ENCODE results near the gene EXD3. TPM values are rescaled to one million over a fixed set of nuclear protein-coding genes. Genes with fewer than 3 reads are reported as not detected.
A peak's percentile ranks its signal among the peaks of the same experiment; 100 is the strongest.

Gene EXD3
- total RNA-seq, 2 experiments from 2014 or later: 17.9 to 18.1 TPM

DNA sequence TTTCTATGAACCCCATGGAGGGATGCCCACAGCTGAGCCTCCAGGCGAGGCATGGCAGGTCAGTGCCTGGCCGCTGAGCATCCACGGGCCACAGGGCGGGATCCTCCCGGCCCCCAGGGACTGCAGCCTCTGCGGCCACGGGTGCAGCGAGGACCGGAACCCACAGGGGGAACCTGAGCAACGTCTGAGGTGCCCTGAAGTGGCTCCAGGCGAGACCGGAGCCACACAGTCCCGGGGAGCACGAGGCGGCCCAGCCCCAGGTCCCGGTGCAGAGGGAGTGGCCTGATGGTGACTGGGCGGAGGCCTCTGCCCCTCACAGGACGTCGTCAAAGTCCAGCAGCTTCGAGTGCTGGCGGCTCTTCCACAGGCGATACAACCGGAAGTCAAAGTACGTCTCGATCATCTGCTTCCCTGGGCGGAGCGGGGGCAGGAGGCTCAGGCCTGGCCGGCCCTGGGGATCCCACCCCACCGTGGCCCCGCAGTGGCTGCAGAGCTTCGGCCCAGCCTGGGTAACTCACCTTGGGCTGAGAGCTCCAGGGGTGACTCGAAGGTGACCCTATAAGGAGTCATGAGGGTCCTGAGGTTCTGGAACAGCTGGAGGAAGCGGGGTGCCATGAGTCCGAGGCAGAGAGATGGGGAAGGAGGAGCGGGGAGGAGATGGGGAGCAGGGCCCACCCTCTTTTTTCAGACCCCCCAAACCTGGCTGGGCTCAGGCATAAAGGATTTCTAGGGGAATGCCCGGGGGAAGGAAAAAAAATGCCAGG lies 26.3 kb upstream of the EXD3 start:
- Mint-ChIP-seq H3K27me3 (peaks cover 3% of the 10 kb centered on the region), H3K4me3 (no peak overlapping the region), H3K9me3 (no peaks in the 10 kb centered on the region), H3K27ac (no peak overlapping the region), H3K36me3 (ENCODE audit: low read depth) (peaks cover 3% of the 10 kb centered on the region), H3K4me1 (peaks cover 22% of the 10 kb centered on the region)
- CTCF ChIA-PET: interaction anchor here (1.7 kb wide), 1 partner anchor 26 kb away, joined by 6 read pairs; the partner anchor contains the start of genes EXD3 and NOXA1
- DNase-seq: no peak
- POLR2A ChIA-PET: no interaction called here

DNA sequence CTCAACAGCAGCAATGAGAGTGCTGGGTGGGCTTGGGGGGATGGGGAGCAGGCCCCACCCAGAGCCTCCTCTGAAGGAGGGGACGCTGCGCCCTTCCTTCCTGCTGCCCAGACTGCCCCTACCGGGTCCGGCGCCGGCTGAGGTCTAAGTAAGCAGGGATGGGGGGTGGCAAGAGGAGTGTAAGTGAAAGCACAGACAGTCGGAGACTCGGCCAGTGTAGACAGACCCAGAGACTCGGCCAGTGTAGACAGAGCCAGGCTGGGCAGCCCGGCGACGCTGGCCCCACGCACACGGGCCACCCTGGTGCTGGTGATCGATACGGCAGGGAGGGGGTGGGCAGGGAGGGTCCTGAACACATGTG lies 25.6 kb upstream of the EXD3 start:
- DNase-seq: no peak
- Mint-ChIP-seq H3K36me3 (ENCODE audit: low read depth) (peaks cover under 1% of the 10 kb centered on the region), H3K27ac (no peak overlapping the region), H3K4me3 (no peak overlapping the region), H3K4me1 (peaks cover 19% of the 10 kb centered on the region), H3K27me3 (peaks cover 6% of the 10 kb centered on the region), H3K9me3 (no peaks in the 10 kb centered on the region)
- ChIA-PET POLR2A (interaction anchor here (1.1 kb wide), 1 partner anchor 11 kb away, joined by 3 read pairs; the partner anchor contains the start of gene NSMF), CTCF (interaction anchor here (1.7 kb wide), 1 partner anchor 26 kb away, joined by 6 read pairs; the partner anchor contains the start of genes EXD3 and NOXA1)

- no peak for DNase-seq
- H3K27ac Mint-ChIP-seq: no peak overlapping the region
- no peak overlapping the region for H3K4me3 Mint-ChIP-seq
- H3K27me3 Mint-ChIP-seq: peaks cover 8% of the 10 kb centered on the region
- no peaks in the 10 kb centered on the region for H3K9me3 Mint-ChIP-seq
- peaks cover 18% of the 10 kb centered on the region for H3K4me1 Mint-ChIP-seq
- POLR2A ChIA-PET: interaction anchor here (1.0 to 1.1 kb wide), 2 partner anchors 11 to 130 kb away, joined by 3 read pairs; partner anchors contain the start of gene NSMF
- CTCF ChIA-PET: interaction anchor here (1.7 kb wide), 1 partner anchor 25 kb away, joined by 6 read pairs; the partner anchor contains the start of genes EXD3 and NOXA1
- no peaks in the 10 kb centered on the region for H3K36me3 Mint-ChIP-seq (ENCODE audit: low read depth)
Measured at GRCh38 chr9:137447722-137448601, 25.0 kb upstream of the EXD3 start.

- POLR2A ChIA-PET: interaction anchor here (0.8 kb wide), 1 partner anchor 12 kb away, joined by 4 read pairs; the partner anchor contains the start of gene NSMF
- peaks cover 13% of the 10 kb centered on the region for H3K27me3 Mint-ChIP-seq
- CTCF ChIA-PET: interaction anchor here (1.1 kb wide), 1 partner anchor 24 kb away, joined by 5 read pairs; the partner anchor contains the start of genes EXD3 and NOXA1
- DNase-seq: no peak
- peaks cover 13% of the 10 kb centered on the region for H3K4me1 Mint-ChIP-seq
- H3K36me3 Mint-ChIP-seq (ENCODE audit: low read depth): no peaks in the 10 kb centered on the region
- no peaks in the 10 kb centered on the region for H3K9me3 Mint-ChIP-seq
- no peak overlapping the region for H3K27ac Mint-ChIP-seq
- no peak overlapping the region for H3K4me3 Mint-ChIP-seq
Measured at GRCh38 chr9:137446851-137447471, 24.0 kb upstream of the EXD3 start.

DNA sequence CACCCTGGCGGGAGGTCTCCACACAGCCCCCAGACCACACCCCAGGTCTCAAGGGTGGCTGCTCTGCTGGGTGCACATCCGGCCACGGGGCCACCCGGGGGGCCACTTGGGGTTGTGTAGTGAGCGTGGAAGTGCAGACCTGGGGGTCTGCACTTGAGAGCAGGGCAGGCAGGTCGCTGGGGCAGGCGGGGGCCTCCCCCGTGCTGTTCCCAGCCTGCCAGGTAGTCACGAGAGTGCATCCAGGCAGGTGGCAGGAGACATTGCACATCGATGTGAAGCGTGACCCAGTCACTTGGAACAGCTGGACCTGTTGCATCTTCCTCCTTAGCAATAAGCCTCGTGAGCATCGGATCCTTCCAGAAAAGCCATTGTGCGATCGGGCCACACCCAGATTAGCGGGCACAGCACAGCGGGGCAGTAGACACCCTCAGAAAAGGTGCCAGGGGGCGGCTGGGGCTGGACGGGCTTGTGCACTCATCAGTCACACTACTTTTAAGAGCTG lies 23.0 kb upstream of the EXD3 start:
- POLR2A ChIA-PET: interaction anchor here (0.8 to 2.9 kb wide), 3 partner anchors 10 to 23 kb away, joined by 4 to 15 read pairs (median 4); partner anchors contain the start of genes EXD3, NOXA1 and NSMF
- Mint-ChIP-seq H3K27ac (no peak overlapping the region), H3K27me3 (peaks cover 15% of the 10 kb centered on the region), H3K36me3 (ENCODE audit: low read depth) (no peaks in the 10 kb centered on the region), H3K9me3 (no peaks in the 10 kb centered on the region), H3K4me3 (no peak overlapping the region), H3K4me1 (peaks cover 15% of the 10 kb centered on the region)
- no peak for DNase-seq
- CTCF ChIA-PET: interaction anchor here (0.5 to 1.5 kb wide), 4 partner anchors 9 to 147 kb away, joined by 3 to 6 read pairs (median 4); partner anchors contain the start of genes EXD3 and NOXA1

GRCh38 chr9:137445275-137445807 lies 22.4 kb upstream of the EXD3 start:
- DNase-seq: peak; percentile 88
- Mint-ChIP-seq H3K27me3 (peaks cover 15% of the 10 kb centered on the region), H3K9me3 (no peaks in the 10 kb centered on the region), H3K4me3 (no peak overlapping the region), H3K36me3 (ENCODE audit: low read depth) (no peaks in the 10 kb centered on the region), H3K4me1 (peaks cover 15% of the 10 kb centered on the region), H3K27ac (no peak overlapping the region)
- CTCF ChIA-PET: interaction anchor here (1.3 to 1.5 kb wide), 2 partner anchors 9 to 22 kb away, joined by 3 to 6 read pairs; partner anchors contain the start of genes EXD3 and NOXA1
- POLR2A ChIA-PET: interaction anchor here (1.7 to 2.9 kb wide), 2 partner anchors 11 to 22 kb away, joined by 4 to 15 read pairs; partner anchors contain the start of genes EXD3 and NOXA1

DNA sequence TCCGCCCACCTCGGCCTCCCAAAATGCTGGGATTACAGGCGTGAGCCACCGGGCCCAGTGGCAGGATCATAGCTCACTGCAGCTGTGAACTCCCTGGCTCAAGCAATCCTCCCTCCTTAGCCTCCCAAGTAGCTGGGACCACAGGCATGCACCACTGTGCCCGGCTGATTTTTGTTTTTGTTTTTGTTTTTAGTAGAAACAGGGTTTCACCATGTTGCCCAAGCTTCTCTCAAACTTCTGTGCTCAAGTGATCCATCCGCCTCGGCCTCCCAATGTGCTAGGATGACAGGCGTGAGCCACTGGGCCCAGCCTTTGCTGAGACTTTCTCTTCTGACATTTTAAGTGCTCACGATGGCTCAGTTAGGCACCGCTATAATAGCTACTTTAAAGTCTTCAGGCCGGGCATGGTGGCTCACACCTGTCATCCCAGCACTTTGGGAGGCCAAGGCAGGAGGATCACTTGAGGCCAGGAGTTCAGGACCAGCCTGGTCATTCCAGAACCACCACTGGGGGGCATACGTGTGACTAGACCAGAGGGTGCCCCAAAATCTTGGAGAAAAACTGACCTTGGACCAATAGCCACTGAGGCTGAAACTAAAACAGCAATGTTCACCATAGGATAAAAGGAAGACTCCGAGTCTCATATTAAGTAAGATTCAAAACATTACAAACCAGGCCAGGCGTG lies 21.3 kb upstream of the EXD3 start:
- ChIA-PET CTCF (interaction anchor here (1.0 to 2.6 kb wide), 6 partner anchors 8 to 157 kb away, joined by 3 to 19 read pairs (median 3); partner anchors contain the start of genes EXD3 and NOXA1), POLR2A (interaction anchor here (0.6 to 2.9 kb wide), 3 partner anchors 12 to 163 kb away, joined by 3 to 15 read pairs (median 4); partner anchors contain the start of genes EXD3 and NOXA1)
- Mint-ChIP-seq H3K27me3 (peaks cover 15% of the 10 kb centered on the region), H3K27ac (no peak overlapping the region), H3K9me3 (no peaks in the 10 kb centered on the region), H3K4me1 (peaks cover 11% of the 10 kb centered on the region), H3K4me3 (no peak overlapping the region), H3K36me3 (ENCODE audit: low read depth) (no peaks in the 10 kb centered on the region)
- no peak for DNase-seq

DNA sequence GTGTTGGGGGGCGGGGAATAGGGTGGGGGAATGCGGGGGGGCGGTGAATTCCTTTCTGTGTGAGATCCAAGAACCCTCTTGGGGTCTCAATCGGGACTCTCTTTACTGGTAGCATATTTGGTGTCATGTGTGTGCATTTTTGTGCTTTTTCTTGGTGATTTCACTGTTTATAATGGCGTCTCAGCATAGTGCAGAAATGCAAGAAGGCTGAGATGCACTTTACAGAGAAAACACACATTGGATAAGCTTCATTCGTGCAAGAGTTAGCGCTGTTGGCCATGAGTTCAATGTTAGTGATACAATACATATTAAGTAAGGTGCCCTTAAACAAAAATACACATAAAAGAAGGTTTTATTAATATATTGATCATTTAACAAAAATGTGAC lies 19.0 kb upstream of the EXD3 start:
- no peak for DNase-seq
- Mint-ChIP-seq H3K27ac (no peak overlapping the region), H3K4me1 (peaks cover 11% of the 10 kb centered on the region), H3K36me3 (ENCODE audit: low read depth) (no peaks in the 10 kb centered on the region), H3K4me3 (no peak overlapping the region), H3K9me3 (no peaks in the 10 kb centered on the region), H3K27me3 (peaks cover 14% of the 10 kb centered on the region)
- ChIA-PET POLR2A (interaction anchor here (2.1 kb wide), 1 partner anchor 19 kb away, joined by 8 read pairs; the partner anchor contains the start of genes EXD3 and NOXA1), CTCF (interaction anchor here (1.1 to 2.6 kb wide), 2 partner anchors 19 to 155 kb away, joined by 3 to 19 read pairs; partner anchors contain the start of genes EXD3 and NOXA1)

DNA sequence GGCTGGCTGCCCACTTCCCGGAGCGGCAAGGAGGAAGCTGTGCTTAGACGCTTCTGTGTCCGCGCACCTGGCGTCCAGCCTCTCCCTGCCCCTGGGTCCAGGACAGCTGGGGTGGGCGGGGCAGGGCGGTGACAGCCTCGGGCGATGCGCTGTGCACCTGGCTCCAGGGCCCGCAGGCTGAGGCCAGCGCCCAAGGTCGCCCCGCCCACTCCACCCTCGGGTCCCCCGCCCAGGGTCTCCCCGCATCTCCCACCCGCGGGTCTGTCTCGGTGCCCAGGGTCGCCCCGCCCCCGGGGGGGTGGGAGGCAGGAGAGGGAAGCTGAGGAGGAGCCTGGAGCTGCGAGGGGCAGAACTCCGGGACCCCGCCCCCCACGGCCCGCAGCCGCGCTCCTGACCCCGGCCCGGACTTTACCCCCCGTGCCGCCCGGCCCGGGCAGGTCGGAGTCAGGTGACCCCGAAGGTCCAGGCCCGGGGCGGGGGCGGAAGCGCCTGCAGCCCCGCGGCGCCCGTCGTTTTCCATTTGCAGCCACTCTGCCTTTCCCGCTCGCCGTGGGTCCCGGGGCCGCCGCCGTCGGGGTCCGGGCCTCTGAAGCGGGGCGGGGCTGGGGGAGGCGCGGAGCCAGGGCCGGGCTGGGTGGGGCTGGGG lies 18.4 kb upstream of the EXD3 start, which contains the start of gene ENTPD8:
ENTPD8 (minus strand) TSS at position 69 of the 646 bp plus-strand sequence. CDS start 3,072 bp downstream, outside the sequence.
- DNase-seq: no peak
- CTCF ChIA-PET: interaction anchor here (1.1 kb wide), 1 partner anchor 155 kb away, joined by 3 read pairs; no protein-coding TSS in a partner anchor
- Mint-ChIP-seq H3K4me1 (peaks cover 11% of the 10 kb centered on the region), H3K27me3 (peaks cover 14% of the 10 kb centered on the region), H3K36me3 (ENCODE audit: low read depth) (no peaks in the 10 kb centered on the region), H3K9me3 (no peaks in the 10 kb centered on the region), H3K27ac (no peak within 1 kb of the TSS), H3K4me3 (no peak within 1 kb of the TSS)
- POLR2A ChIA-PET: interaction anchor here (2.1 kb wide), 1 partner anchor 18 kb away, joined by 8 read pairs; the partner anchor contains the start of genes EXD3 and NOXA1

DNA sequence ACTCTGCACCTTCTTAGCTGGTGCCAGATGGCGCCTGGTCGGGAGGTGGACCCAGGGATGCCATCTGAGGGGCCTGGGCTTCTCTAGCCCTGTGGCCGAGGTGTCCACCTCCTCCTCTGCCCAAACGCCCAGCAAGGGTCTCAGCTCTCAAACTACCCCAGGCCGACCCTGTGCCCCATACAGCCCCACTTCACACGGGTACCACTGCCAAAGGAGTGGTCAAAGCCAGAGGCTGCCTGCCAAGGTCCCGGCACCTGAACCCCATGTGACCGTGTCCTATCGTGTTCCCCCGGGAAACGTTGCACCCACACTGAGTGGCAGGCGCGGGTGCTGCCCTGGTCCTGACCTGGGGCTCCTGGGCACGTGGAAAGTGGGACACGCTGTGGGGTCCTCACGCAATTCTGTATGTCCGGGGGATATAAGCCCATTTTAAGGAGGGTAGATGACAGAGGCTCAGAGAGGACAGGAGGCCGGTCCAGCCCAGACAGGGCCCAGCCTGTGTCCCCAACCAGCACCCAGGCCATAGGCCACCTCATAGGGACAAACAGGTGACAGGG lies 16.3 kb upstream of the EXD3 start:
- no peak for DNase-seq
- peaks cover 12% of the 10 kb centered on the region for H3K27me3 Mint-ChIP-seq
- no peak overlapping the region for H3K4me3 Mint-ChIP-seq
- CTCF ChIA-PET: interaction anchor here (0.6 kb wide), 1 partner anchor 157 kb away, joined by 3 read pairs; no protein-coding TSS in a partner anchor
- H3K36me3 Mint-ChIP-seq (ENCODE audit: low read depth): no peaks in the 10 kb centered on the region
- H3K27ac Mint-ChIP-seq: no peak overlapping the region
- H3K9me3 Mint-ChIP-seq: no peaks in the 10 kb centered on the region
- H3K4me1 Mint-ChIP-seq: peaks cover 3% of the 10 kb centered on the region
- POLR2A ChIA-PET: interaction anchor here (0.9 kb wide), 1 partner anchor 16 kb away, joined by 3 read pairs; the partner anchor contains the start of genes EXD3 and NOXA1
